Karpas-422 (cell line): ENCODE data around the gene PPP2R5E. TPM values are rescaled to one million over a fixed set of nuclear protein-coding genes. Genes with fewer than 3 reads are reported as not detected.

Source experiments
- DNase-seq: peaks from one replicate; pipeline ENCODE4 v3.0.0-alpha.2; 2015
- H2AFZ ChIP-seq: fragments of 200-600 bp; sonication (generic); 2 replicates; pipeline ENCODE4 v1.6.1; 2014; ENCODE audit warnings: antibody characterized with exemption, low read length, mixed read lengths
- H3K27ac ChIP-seq: fragments of 200-600 bp; sonication (generic); 2 replicates; pipeline ENCODE4 v1.5.1; 2014; ENCODE audit warnings: mild to moderate bottlenecking, low read length, moderate library complexity
- H3K27me3 ChIP-seq: fragments of 200-600 bp; sonication (generic); 2 replicates; pipeline ENCODE4 v1.6.1; 2014; ENCODE audit warnings: low read length, mixed read lengths
- H3K36me3 ChIP-seq: fragments of 200-600 bp; sonication (generic); 2 replicates; pipeline ENCODE4 v1.6.1; 2014; ENCODE audit warnings: low read length, mixed read lengths; ENCODE audit not compliant: insufficient read depth
- H3K4me1 ChIP-seq: fragments of 200-600 bp; sonication (generic); 2 replicates; pipeline ENCODE4 v1.6.1; 2014; ENCODE audit warnings: mild to moderate bottlenecking, low read length, mixed read lengths
- H3K4me2 ChIP-seq: fragments of 200-600 bp; sonication (generic); 2 replicates; pipeline ENCODE4 v1.6.1; 2014; ENCODE audit warnings: low read length, low read depth, mild to moderate bottlenecking; ENCODE audit not compliant: poor library complexity, severe bottlenecking
- H3K4me3 ChIP-seq: fragments of 200-600 bp; sonication (generic); 2 replicates; pipeline ENCODE4 v1.5.1; 2014; ENCODE audit warnings: mild to moderate bottlenecking, antibody characterized with exemption, low read length, mixed read lengths
- H3K79me2 ChIP-seq: fragments of 200-600 bp; sonication (generic); 2 replicates; pipeline ENCODE4 v1.6.1; 2014; ENCODE audit warnings: mild to moderate bottlenecking, low read length, mixed read lengths
- H3K9ac ChIP-seq: fragments of 200-600 bp; sonication (generic); 2 replicates; pipeline ENCODE4 v1.6.0; 2014; ENCODE audit warnings: low read length
- H3K9me2 ChIP-seq: fragments of 200-600 bp; sonication (generic), shearing (Covaris generic); replicated peaks from 2 replicates; pipeline ENCODE4 v1.6.0; 2014; ENCODE audit warnings: mild to moderate bottlenecking, low read length, moderate library complexity; ENCODE audit not compliant: insufficient read depth
- H3K9me3 ChIP-seq: fragments of 300-700, 200-600 bp; sonication (generic); 2 replicates; pipeline ENCODE4 v1.6.1; 2014; ENCODE audit warnings: low read length, mixed read lengths
- H4K20me1 ChIP-seq: fragments of 200-600 bp; sonication (generic); 2 replicates; pipeline ENCODE4 v1.6.1; 2014; ENCODE audit warnings: mild to moderate bottlenecking, antibody characterized with exemption, low read length, low read depth; ENCODE audit not compliant: insufficient read depth
- total RNA-seq: library from RNA; depleted of rRNA; stranded (reverse); fragments of >200 nt; shearing (Covaris generic); gene quantifications from 2 replicates; pipeline ENCODE4 v1.2.3, GENCODE V29; 2014; ENCODE audit warnings: low replicate concordance

PPP2R5E gene
- total RNA-seq, 1 experiment from 2014 or later = 58.3 TPM

- H2AFZ ChIP-seq = no peak overlapping the region
- H3K4me3 ChIP-seq = no peak overlapping the region
- no peak overlapping the region for H3K4me2 ChIP-seq
- H3K27me3 ChIP-seq = no peaks in the 10 kb centered on the region
- DNase-seq = no peak
- H3K36me3 ChIP-seq = peaks cover 16% of the 10 kb centered on the region; the same call in 1 of the 2 replicates
- peaks cover 94% of the 10 kb centered on the region for H3K79me2 ChIP-seq
- no peaks in the 10 kb centered on the region for H3K9me2 ChIP-seq
- H4K20me1 ChIP-seq = no peaks in the 10 kb centered on the region
- no peak overlapping the region for H3K9ac ChIP-seq
- H3K9me3 ChIP-seq = no peaks in the 10 kb centered on the region
- H3K27ac ChIP-seq = no peak overlapping the region
- H3K4me1 ChIP-seq = no peaks in the 10 kb centered on the region
These were observed 29.4 kb downstream of the PPP2R5E start for GRCh38 chr14:63513756-63514155.

GRCh38 chr14:63512861-63513260 lies 30.3 kb downstream of the PPP2R5E start:
- no peaks in the 10 kb centered on the region for H3K9me2 ChIP-seq
- H4K20me1 ChIP-seq = no peaks in the 10 kb centered on the region
- no peaks in the 10 kb centered on the region for H3K4me1 ChIP-seq
- no peak overlapping the region for H3K4me3 ChIP-seq
- peaks cover 95% of the 10 kb centered on the region for H3K79me2 ChIP-seq
- H3K36me3 ChIP-seq = peaks cover 16% of the 10 kb centered on the region
- H3K27ac ChIP-seq = no peak overlapping the region
- DNase-seq = no peak
- no peaks in the 10 kb centered on the region for H3K27me3 ChIP-seq
- no peaks in the 10 kb centered on the region for H3K9me3 ChIP-seq
- no peak overlapping the region for H3K9ac ChIP-seq
- no peak overlapping the region for H3K4me2 ChIP-seq
- H2AFZ ChIP-seq = no peak overlapping the region

GRCh38 chr14:63510538-63510937 lies 32.6 kb downstream of the PPP2R5E start:
- H3K27ac ChIP-seq = no peak overlapping the region

GRCh38 chr14:63508033-63508432 lies 35.1 kb downstream of the PPP2R5E start:
- Histone ChIP-seq H3K27ac (no peak overlapping the region), H3K9me2 (no peaks in the 10 kb centered on the region), H2AFZ (no peak overlapping the region), H3K4me3 (no peak overlapping the region), H3K9me3 (no peaks in the 10 kb centered on the region; the same call in 1 of the 2 replicates), H3K27me3 (no peaks in the 10 kb centered on the region), H3K4me1 (peaks cover 15% of the 10 kb centered on the region), H3K36me3 (peaks cover 22% of the 10 kb centered on the region), H3K9ac (no peak overlapping the region), H4K20me1 (0 out of 2 replicates have a peak, but pooled peaks cover 8% of the 10 kb centered on the region), H3K4me2 (no peak overlapping the region), H3K79me2 (peaks cover 94% of the 10 kb centered on the region)
- DNase-seq = no peak

More at GRCh38 chr14:63510538-63510937, 32.6 kb downstream of the PPP2R5E start:
- Histone ChIP-seq H3K9me2 (no peaks in the 10 kb centered on the region), H3K9ac (no peak overlapping the region), H3K4me1 (peaks cover 6% of the 10 kb centered on the region), H3K36me3 (peaks cover 22% of the 10 kb centered on the region), H3K27me3 (no peaks in the 10 kb centered on the region), H3K79me2 (peaks cover 94% of the 10 kb centered on the region), H3K4me3 (no peak overlapping the region), H2AFZ (no peak overlapping the region), H4K20me1 (0 out of 2 replicates have a peak, but pooled peaks cover 5% of the 10 kb centered on the region), H3K4me2 (no peak overlapping the region), H3K9me3 (no peaks in the 10 kb centered on the region; the same call in 1 of the 2 replicates)
- no peak for DNase-seq

- Histone ChIP-seq H3K9me3 (no peaks in the 10 kb centered on the region; the same call in 1 of the 2 replicates), H3K9ac (no peak overlapping the region), H3K4me3 (no peak overlapping the region), H4K20me1 (0 out of 2 replicates have a peak, but pooled peaks cover 8% of the 10 kb centered on the region), H3K27ac (no peak overlapping the region), H3K27me3 (no peaks in the 10 kb centered on the region), H3K9me2 (no peaks in the 10 kb centered on the region), H3K4me1 (peaks cover 28% of the 10 kb centered on the region), H3K4me2 (no peak overlapping the region), H2AFZ (no peak overlapping the region), H3K79me2 (peaks cover 94% of the 10 kb centered on the region), H3K36me3 (peaks cover 14% of the 10 kb centered on the region; the same call in 1 of the 2 replicates)
- DNase-seq = no peak
These were observed 38.5 kb downstream of the PPP2R5E start for GRCh38 chr14:63504648-63505047.

- 0 out of 2 replicates have a peak, but pooled peaks cover 3% of the 10 kb centered on the region for H4K20me1 ChIP-seq
- no peak overlapping the region for H2AFZ ChIP-seq
- H3K36me3 ChIP-seq = 0 out of 2 replicates have a peak, but pooled peaks cover 8% of the 10 kb centered on the region
- H3K79me2 ChIP-seq = peaks cover 98% of the 10 kb centered on the region
- H3K9me2 ChIP-seq = no peaks in the 10 kb centered on the region
- no peaks in the 10 kb centered on the region for H3K9me3 ChIP-seq
- H3K4me1 ChIP-seq = peaks cover 24% of the 10 kb centered on the region
- no peaks in the 10 kb centered on the region for H3K27me3 ChIP-seq
- no peak for DNase-seq
- H3K9ac ChIP-seq = no peak overlapping the region
- H3K27ac ChIP-seq = no peak overlapping the region
- H3K4me2 ChIP-seq = no peak overlapping the region
- no peak overlapping the region for H3K4me3 ChIP-seq
These were observed 41.7 kb downstream of the PPP2R5E start for GRCh38 chr14:63501429-63501828.

- Histone ChIP-seq H3K4me2 (no peak overlapping the region), H3K9ac (no peak overlapping the region), H3K27me3 (no peaks in the 10 kb centered on the region), H3K9me3 (no peaks in the 10 kb centered on the region), H4K20me1 (0 out of 2 replicates have a peak, but pooled peaks cover 3% of the 10 kb centered on the region), H3K79me2 (peaks cover 99% of the 10 kb centered on the region), H2AFZ (no peak overlapping the region), H3K27ac (no peak overlapping the region), H3K36me3 (0 out of 2 replicates have a peak, but pooled peaks cover 8% of the 10 kb centered on the region), H3K9me2 (no peaks in the 10 kb centered on the region), H3K4me3 (no peak overlapping the region), H3K4me1 (peaks cover 22% of the 10 kb centered on the region)
- DNase-seq = no peak
These were observed 43.4 kb downstream of the PPP2R5E start for GRCh38 chr14:63499701-63500250.

- Histone ChIP-seq H2AFZ (no peak overlapping the region), H3K9me2 (no peaks in the 10 kb centered on the region), H3K4me3 (no peak overlapping the region), H3K4me2 (no peak overlapping the region), H3K79me2 (peaks cover 99% of the 10 kb centered on the region), H3K27me3 (no peaks in the 10 kb centered on the region), H4K20me1 (no peaks in the 10 kb centered on the region), H3K27ac (no peak overlapping the region), H3K36me3 (0 out of 2 replicates have a peak, but pooled peaks cover 8% of the 10 kb centered on the region), H3K9ac (no peak overlapping the region), H3K9me3 (no peaks in the 10 kb centered on the region), H3K4me1 (peaks cover 11% of the 10 kb centered on the region)
- DNase-seq = no peak
These were observed 46.3 kb downstream of the PPP2R5E start for GRCh38 chr14:63496837-63497400.
